Activated T-cell treated with anti-CD3 and anti-CD28 coated beads for 1 hour (primary cell): ENCODE measurements around the gene PPP5C.
"Not testable (repeated sequence)": the region's sequence is repeated elsewhere in the genome, so short reads cannot be mapped to it uniquely, and the experiment has no call there.

Experiments
- DNase-seq: peaks from one replicate; pipeline ENCODE4 v3.0.0-alpha.2; 2020; ENCODE audit warnings: low read depth

Gene PPP5C

GRCh38 chr19:46386151-46386550, 39.3 kb downstream of the PPP5C start:
- no peak for DNase-seq

GRCh38 chr19:46386996-46387712, 40.3 kb downstream of the PPP5C start:
- no peak for DNase-seq

DNA sequence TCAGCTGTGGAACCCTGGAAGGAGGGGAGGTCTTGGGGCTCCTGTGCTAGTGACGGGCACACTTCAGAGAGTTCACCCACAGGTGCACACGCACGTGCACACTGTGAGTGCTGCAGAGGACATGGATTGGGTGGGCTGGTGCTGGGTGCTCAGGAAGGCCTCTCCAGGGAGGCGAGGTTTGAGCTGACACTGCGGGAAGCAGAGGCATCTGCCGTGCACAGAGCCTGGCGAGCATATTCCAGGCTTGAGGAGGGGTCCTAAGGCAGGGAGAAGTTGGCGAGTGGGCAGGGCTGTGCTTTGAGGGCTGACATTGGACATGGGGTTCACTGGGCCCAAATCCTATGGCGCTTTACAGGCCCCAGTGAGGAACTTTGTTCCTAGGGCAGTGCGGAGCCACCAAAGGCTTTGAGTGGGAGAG, 40.8 kb downstream of the PPP5C start:
- DNase-seq = no peak

DNA sequence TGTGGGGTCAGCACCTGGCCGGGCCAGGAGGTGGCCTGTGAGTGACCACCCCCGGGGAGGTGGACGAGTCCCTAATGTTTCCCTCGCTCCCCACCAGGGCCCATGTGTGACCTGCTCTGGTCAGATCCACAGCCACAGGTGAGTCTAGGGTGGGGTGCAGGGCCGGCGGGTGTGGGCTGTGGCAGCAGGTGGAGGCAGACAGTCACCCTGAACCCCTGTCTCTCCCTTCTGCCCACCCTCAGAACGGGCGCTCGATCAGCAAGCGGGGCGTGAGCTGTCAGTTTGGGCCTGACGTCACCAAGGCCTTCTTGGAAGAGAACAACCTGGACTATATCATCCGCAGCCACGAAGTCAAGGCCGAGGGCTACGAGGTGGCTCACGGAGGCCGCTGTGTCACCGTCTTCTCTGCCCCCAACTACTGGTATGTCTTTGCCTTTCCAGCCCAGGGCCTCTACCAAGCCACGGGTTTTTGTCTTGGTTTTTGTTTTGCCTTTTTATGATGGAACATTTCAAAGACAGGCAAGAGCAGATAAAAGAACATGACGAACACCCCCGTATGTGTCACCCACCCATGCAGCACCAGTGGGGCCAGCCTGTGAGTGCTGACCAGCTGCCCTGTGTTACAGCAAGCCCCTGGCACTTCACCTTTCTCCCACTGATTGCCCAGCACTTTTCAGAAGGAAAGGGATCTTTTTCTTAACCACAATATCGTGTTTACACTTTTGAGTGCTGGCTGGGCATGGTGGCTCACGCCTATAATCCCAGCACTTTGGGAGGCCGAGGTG, 41.6 kb downstream of the PPP5C start:
- no peak for DNase-seq

DNA sequence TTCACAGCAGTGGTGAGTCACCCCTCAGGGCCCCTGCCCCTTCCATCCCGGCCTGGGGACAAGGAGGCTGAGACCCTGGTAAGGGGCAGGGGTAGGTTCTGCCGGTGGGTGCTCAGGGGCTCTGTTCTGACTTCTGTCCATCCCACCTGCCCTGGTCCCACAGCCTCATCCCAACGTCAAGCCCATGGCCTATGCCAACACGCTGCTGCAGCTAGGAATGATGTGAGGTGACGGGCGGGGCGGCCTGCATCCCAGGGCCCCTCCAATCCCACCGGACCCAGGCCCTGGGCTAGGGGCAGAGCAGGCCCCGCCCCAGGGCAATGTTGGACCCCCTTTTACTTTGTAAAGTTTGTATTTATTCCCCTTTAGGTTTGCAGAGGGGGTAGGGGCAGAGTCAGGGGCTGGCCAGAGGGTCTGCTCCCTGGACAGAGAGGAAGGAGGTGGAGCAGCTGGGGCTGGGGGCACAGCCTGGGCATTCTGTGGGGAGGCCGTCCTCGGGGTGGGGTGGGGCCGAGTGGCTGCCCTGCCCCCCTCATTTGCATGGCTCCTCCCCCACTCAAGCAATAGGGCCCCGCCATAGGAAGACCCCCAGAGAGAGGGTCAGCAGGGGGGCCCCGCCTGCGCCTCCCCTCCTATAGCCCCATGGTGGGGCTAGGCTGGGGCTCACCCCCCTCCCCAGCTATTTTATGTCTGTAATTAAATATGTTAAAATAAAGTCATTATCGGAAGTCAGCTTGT, 43.4 kb downstream of the PPP5C start:
- no peak for DNase-seq

- DNase-seq = no peak
Observed at GRCh38 chr19:46390866-46391265, 44.0 kb downstream of the PPP5C start.

DNA sequence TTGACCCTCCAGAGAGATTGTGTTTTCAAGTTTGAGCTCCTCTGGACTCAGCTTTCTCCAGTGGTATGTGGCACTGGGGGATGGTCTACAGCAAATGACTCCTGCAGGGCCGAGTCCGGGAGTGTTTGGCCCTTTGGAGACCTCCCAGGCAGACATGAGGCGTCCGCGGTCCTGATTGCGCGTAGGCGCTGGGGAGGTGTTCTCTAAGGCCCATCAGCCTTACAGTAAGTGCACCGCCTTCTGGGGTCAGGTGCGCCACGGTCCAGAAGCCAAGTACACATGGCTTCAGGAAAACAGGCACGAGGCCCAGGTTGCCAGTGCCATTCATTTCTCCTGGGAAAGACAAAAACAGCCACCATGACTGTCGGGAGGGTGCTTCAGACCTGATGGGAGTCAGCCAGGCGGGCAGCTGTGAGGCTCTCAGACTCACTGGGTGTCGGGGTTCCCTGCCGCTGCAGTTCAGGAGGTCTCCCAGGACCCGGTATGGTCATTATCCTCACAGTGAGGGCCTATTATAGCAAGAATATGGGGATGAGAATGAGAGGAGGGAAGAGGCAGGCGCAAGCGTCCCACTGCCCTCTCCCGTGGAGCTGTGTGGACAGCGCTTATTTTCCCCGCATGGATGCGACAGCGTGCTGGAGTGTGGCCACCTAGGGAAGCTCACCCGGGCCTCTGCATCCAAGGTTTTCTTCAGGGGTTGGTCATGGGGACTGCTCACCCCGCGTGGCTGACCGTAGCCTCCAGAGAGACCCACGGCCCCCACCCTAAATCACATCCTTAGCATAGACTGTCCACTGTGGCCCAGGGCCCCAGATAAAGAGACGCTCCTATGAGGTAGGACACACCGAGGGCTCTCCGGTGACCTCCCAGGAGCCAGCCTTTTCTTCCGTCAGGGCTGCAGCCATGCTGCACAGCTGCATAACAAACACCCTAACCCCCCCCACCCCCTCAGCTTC, 44.7 kb downstream of the PPP5C start:
- DNase-seq = no peak

- DNase-seq = no peak
Observed at GRCh38 chr19:46392252-46392801, 45.4 kb downstream of the PPP5C start.

GRCh38 chr19:46392837-46393236, 46.0 kb downstream of the PPP5C start:
- DNase-seq = no peak

DNA sequence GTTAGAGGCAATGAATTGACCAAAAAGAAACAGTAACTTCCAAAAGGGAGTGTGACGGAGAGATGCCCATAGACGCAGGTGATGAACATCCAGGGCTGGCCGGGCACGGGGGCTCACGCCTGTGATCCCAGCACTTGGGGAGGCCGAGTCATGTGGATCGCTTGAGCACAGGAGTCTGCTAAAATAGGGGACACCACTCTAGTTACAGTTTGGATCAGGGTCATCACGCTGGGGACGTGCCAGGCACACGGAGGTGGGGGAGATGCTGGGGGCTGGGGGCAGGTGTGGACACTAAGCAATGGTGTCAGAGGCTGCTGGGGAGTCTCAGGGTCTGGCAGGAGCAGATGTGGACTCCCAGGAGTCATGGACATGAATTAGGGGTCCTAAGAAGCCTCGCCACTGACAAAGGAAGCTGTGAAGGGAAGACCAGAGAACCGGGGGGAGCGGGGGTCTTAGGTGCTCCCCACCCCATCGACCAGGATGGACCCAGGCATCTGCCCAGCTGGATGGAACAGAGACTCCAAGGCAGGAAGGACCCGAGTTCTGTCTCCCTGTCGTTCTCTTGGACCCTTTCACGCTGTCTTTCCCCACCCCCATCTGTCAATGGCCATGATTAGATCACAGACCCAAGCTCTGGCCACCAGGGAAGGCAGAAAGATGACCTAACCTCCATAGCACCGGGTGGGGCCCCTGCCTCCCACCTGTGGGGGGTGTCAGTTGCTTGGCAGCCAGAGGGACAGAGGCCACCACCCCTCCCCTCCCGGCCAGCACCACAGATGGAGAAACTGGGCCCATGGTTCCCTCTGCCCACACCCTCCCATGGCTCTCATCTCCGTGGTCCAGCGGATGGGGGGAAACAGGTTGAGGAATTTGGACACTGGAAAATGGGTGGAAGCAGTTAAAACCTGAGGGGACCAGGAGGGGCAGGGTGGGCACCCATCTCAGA, 46.8 kb downstream of the PPP5C start:
- DNase-seq = no peak

- DNase-seq = no peak
Observed at GRCh38 chr19:46394402-46394797, 47.5 kb downstream of the PPP5C start.

GRCh38 chr19:46397801-46398479, 51.1 kb downstream of the PPP5C start:
- not testable (repeated sequence) for DNase-seq

DNA sequence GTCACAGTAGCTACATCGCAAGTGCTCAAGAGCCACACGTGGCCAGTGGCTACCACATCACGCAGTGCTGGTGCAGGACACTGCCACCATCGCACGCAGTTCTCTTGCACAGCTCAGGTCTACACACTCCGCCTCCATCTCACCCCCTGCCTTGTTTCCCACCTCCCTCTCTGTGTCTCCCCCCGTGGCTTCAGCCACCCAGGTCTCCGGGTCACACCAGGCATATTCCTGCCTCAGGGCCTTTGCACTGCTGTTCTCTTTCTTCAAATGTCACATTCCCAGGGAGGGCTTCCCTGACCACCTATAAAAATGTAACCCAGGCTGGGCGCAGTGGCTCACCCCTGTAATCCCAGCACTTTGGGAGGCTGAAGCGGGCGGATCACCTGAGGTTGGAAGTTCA, 55.8 kb downstream of the PPP5C start:
- no peak for DNase-seq

GRCh38 chr19:46404055-46404752, 57.3 kb downstream of the PPP5C start:
- DNase-seq = no peak

DNA sequence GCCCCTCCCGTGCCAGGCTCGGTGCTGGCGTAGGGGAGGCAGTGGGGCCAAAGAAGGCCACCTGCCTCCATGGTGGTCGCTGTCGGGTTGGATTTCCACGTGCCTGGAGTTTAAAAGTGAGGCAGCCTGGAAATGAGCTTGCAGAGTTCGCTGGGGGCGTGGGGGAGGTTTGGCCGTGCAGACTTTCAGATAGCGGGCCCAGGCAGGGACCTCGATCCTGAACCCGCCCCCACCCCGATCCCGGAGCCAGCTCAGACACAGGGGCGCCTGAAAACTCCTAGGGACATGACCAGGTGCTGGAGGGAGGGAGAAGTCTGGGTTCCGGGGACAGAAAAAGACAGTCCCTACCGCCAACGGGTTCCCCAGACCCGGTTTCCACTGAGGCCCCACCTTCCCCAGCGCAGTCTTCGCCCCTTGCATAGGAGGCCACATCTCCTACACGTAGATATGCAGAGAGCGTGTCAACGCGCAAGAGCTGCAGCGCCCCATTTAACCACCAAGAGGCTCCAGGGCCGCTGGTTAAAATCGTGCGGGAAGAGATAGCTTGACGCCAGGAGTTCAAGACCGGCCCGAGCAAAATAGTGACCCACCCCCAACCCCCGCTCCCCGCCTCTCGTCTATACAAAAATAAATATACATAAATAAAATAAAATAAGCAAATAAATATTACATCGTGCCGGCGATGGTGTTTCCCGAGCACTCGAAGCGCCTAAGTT, 58.0 kb downstream of the PPP5C start:
- no peak for DNase-seq

DNA sequence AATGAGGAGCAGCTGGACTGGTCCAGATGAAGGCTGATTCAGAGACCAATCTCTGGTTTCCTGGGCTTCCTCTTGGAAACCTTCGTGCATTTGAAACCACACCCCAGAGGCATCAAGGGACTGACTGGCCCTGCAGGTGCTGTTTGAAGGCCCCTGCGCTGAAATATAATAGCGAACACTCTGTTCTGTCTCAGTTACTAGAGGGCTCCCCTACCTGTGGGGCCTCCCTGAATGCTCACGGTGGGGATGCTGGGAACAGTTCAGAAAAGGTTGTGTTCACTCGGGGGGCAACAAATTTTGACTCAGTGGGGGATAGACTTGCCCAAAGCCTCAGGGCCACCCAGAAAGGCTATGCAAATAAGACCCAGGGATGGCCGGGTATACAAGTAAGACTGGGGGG, 60.1 kb downstream of the PPP5C start:
- no peak for DNase-seq

DNA sequence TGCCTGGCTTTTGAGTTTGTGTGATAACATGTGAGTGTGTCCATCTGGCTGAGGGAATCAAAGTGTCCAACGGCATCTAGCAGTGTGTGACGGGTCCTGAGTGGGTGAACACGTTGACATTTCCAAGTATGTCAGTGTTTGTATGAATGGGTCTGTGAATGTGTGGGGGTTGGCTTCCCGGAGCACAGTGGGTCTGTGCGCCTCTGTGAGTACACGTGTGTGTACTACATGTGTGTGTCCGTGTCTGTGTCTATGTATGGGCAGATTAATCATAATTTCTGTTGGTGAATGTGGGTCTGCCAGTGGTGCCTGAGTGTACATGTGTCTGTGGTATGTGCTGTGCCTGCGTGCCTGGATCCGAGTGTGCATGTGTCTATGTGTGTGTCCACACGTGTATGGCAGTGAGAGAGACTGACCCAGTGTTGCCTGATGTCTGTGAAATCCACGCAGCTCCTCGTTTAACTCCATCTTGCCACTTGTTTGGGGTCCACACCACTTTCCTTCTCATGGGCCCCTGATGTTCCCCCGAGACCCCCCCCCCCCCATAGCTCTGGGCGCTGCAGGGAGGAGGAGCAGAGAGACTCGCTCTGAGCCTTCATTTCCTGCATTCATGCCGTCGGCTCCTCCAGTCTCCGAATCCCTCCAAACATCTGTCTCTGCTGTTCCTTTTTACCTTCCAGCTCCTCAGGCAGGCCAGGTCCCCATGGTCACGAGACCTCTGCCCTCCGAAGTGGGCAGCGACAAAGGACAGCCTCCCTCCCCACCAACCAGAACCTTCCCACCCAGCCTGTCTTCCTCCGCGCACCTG, 61.2 kb downstream of the PPP5C start:
- DNase-seq = no peak

GRCh38 chr19:46408664-46409039, 61.8 kb downstream of the PPP5C start:
- no peak for DNase-seq
